NCI-H1694 treated with DMSO at 0.1 percent for 48 hours (cell line): ENCODE measurements around the gene PRF1.
"Not testable (repeated sequence)": the region's sequence is repeated elsewhere in the genome, so short reads cannot be mapped to it uniquely, and the experiment has no call there.

Source experiments
- DNase-seq: peaks from one replicate; lab custom pipeline; 2025; lab: John Stamatoyannopoulos, UW

Gene PRF1

DNA sequence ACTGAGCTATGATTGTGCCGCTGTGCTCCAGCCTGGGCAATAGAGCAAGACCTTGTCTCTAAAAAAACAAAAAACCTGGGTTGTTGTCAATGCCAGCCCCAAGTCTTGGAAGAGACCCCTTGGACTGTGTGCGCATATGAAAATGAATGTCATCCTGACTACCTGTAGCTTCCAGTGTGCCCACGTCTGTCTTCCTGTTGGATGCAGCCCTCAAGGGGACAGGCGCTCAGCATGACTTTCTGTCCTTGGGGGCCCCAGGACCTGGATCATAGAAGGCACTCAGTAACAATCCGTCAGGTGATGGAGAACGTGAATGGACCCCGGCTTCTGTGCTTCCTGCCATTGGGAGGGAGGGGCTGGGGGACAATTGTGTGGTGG lies 9.0 kb downstream of the PRF1 start:
- DNase-seq: no peak

DNA sequence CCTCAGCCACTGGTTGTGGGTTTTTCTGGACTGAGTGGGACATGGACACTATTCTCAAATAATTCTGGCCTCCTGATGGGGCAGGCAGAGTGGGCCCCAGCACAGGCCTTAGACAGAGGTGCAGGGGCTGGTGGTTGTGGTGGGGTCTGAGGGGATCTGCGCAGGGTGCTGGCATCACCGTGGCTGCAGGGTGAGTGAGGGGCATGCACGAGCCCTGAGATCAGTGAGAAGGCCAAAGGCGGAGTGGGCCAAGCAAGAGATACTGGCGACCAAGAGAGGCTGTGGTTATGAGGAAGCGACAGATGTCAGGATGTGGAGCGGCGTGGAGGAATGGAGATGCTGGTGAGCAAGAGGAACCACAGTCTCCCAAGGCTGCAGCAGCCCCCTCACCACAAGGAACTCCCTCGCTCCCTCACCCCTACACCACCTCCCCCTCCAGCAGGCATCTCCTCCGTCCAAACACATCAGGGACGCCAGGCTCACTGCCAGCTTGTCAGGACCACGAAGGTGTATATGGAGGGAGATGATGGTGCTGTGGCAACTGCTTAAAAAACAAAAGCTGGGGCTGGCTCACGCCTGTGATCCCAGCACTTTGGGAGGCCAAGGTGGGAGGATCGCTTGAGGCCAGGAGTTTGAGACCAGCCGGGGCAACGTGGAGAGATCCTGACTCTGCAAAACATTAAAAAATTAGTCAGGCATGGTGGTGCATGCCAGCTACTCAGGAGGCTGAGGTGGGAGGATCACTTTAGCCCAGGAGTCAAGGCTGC lies 9.6 kb downstream of the PRF1 start:
- DNase-seq: no peak

DNA sequence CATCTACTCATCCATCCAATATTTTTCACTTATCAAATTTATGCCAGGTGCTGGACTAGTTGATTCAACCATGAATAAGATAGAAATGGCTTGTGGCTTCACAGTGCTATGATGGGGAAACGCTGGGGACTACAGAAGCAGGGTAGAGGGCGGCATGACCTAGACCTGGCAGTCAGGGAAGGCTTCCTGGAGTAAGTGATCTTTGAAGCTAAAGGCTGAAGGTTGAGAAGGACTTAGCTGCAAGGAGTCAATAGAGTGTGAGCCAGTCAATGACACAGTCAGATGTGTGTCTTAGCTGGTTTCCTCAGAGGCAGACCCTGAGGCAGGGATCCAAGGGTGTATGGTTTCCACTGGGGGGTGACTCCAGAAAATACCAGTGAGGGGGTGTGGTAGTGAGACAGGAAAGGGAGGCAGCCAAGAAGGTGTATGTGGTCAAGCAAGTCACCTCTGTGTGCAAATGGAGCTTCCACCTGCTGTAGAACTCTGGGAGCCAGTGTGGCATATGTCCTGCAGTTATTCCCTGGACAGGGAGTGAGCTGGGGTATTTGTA lies 10.3 kb downstream of the PRF1 start:
- no peak for DNase-seq

DNA sequence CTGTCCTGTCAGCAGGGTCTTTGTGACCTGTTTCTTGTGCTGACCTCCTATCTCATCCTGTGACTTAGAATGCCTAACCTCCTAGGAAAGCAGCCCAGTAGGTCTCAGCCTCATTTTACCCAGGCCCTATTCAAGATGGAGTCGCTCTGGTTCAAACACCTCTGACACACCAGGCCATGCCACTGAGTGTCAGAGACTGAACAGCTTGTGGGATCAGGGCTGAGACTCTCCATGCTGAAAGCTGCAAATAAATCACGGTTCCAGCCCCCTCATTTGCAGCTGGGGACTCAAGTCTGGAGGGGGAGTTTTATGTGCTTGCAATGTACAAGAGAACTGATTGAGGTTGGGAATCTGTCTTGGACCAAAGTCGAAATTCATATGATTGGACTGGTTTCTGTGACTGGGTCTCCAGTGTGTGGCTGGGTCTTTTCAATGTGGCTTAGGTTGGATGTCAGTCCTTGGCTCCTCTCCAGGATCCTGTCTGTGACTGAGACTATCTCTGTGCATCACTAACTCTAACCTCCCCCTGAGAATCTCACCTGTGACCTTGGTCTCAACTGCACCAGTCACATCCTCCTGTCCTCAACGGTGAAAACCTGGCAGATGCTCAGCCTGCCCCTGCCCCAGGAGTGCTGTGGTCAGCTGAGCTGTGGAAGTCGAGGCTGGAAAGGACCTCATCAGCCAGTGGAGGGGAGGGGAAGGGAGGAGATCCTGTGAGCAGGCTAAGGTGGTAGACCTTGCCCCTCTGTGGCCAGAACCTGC lies 11.7 kb downstream of the PRF1 start:
- no peak for DNase-seq

DNA sequence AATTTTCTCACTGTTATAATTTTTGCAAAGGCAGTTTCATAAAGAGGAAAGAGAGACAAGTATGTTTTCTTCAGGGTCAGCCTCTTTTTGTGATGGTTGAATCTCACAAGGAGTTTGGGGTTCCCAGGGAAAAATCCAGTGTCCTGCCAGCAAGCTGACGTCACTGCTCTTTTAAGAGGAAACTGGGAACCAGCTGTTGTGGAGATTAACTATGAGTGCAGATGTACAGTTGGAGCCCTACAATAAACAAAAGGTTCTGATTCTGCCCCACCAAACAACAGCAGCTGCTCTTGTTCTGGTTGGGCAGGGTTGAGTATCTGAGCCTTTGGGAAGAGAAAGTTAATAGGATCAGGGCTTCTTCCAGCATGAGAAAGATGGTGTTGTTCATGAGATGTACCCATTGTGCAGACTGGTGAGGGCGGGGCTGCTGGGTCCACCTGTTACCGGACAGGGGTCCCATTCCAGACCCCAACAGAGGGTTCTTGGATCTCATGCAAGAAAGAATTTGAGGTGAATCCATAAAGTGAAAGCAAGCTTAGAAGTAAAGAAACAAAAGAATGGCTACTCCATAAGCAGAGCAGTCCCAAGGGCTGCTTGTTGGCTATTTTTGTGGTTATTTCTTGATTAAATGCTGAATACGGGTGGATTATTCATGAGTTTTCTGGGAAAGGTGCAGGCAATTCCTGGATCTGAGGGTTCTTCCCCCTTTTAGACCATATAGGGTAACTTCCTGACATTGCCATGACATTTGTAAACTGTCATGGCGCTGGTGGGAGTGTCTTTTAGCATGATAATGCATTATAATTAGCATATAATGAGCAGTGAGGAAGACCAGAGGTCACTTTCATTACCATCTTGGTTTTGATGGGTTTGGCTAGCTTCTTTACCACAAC lies 12.5 kb downstream of the PRF1 start:
- peak; percentile 24 for DNase-seq

DNA sequence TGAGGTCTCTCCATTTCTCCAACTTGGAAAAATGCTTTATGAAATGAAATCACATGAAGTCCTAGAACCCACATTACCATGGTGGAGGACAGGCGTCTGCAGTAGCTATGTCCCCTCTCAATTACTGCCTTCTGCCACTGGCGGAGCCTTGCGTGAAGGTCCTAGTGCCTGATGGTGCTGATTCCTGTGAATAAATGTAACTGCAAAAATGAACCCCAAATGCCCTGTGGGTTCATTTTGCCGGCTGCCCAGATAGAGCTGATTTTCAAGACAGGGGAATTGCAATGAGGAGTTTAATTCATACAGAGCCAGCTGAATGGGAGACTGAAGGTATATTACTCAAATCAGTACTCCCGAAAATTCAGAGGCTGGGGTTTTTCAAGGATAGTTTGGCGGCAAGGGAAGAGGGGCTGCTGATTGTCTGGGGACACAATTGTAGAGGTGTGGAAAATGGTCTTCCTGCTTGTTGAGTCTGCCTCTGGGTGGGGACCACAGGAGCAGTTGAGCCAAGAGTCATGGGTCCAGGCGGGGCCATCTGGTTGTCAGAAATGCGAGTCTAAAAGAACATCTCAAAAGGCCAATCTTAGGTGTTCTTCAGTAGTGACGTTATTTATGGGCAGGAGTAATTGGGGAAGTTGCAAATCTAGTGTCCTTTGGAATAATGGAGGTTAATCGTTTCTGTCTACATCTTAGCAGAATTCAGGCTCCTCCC lies 13.5 kb downstream of the PRF1 start:
- DNase-seq: no peak

DNA sequence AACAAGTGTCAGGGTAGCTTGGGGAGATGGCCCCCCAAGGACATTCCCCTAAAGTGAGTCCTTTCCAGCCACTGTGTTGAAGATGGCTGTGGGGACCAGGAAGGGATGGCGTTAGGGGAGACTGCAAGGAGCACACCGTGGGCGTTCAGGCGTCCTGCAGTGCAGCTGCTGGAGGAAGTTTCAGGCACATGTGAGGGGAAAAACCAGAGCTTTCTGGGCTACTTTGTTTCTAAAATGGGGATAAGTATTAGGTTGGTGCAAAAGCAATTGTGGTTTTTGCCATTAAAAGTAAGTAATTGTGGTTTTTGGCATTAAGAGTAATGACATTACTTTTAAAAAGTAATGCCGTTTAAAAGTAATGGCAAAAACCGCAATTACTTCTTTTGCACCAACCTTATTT lies 14.3 kb downstream of the PRF1 start:
- no peak for DNase-seq

DNA sequence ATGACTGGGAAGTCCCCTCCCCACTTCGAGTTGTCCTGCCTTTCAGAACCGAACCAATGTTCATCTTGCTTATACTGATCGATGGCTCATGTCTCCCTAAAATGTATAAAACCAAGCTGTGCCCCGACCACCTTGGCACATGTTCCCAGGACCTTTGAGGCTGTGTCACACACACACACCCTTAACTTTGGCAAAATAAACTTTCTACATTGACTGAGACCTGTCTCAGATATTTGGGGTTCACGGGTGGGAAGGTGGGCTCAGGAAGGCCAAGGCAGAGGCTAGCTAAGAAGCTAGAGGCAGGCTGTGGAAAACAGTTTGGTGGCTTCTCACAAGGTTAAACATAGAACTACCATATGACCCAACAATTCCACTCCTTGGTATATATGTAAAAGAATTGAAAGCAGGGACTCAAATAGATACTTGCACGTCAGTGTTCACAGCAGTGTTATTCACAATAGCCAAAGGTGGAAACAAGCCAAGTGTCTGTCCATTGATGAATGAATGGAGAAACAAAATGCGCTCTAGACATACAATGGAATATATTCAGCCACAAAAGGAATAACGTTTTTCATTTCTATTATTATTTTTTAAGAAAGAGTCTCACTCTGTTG lies 15.4 kb downstream of the PRF1 start:
- DNase-seq: no peak

DNA sequence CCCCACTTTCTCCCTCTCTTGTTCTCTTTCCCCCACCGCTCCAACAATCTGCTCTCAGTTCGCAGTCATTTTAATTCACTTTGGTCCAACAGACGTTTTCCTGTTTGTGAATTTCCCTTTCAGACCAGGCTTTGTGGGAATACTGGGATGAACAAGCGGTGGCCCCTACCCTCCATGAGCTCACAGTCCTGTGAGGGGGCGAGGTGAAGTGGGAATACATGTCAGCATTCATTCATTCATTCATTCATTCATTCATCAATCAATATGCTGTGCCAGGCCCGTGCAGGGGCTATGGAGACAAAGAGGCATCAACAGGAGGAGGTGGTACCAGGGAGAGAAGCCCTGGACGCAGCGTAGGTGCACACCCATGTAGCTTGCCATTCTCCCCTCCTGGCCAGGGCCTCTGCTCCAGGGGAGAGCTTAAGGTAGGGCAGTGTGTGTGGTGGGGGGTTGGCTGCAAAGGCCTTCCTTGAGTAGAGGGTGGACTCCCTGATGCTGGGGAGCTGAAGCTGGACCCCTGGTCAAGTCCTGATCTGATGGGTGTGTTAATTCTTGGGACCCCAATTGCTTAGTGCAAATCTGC lies 16.1 kb downstream of the PRF1 start:
- no peak for DNase-seq

DNA sequence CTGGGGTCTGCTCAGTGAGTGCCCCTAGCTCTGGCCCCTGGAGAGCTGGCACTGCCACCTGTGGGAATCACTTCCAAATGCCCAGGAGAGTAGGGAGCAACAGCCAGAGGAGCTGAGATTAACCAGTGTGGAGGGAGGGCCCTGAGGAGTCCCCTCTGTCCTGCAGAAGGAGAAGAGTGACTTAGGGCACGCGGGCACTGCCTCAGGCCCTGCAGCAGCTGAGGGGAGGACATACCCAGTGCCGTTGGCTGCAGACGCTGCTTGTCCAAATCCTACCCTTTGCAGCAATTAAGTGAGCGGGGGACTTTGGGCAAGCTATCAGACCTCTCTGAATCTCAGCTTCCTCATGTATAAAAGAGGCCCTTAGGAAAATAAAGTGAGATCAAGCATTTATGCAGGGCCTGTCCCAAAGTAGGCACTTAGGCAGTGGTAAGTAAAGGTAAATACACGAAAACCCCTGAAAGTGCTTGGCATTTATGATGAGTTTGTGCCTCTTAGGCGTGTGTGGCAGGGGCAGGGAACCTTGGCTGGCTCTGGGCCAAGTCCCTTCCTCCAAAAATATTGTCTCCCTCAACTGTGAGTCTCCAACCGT lies 16.9 kb downstream of the PRF1 start:
- DNase-seq: no peak

DNA sequence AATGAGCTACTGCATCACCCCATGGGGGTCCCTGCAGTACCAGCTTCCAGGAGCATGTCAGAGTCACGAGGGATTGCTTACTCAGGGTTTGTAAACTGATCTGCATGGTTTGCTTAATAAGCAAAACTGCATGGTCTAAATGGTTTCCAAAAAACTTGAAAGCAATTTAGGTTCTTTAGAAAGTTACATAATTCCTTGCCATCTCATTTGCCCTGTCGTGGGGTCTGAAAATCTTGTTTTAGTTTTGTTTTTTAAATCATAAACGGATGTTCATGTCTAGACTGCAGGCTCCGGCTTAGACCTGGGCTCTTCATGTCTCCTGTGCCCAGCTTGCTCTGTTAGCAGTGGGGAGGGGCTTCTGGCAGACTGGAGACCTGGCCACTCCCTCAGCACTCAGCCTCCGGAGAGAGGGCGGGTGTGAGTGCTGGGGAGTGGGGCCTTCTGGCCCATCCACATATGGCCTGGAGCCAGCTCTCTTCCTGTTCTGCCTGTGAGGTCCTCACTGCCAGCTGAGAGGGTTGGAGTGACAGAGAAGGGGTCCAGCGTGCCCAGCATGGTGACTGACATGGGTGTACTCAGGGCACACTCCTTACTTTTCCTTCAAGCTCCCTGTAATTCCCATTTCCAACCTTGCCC lies 17.5 kb downstream of the PRF1 start:
- peak; percentile 79 for DNase-seq

DNA sequence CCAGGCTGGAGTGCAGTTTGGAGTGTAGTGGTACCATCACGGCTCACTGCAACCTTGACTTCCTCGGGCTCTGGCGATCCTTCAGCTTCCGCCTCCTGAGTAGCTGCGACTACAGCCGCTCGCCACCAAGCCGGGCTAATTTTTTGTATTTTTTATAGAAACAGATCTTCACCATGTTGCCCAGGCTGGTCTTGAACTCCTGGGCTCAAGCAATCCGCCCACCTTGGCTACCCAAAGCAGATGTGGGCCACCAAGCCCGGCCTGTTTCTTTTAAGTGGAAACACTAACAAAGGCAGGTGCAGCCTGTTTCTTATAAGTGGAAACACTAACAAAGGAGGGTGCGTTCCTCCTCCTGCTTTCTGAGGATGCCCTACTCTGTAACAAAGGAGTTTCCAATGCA lies 18.2 kb downstream of the PRF1 start:
- DNase-seq: no peak

DNA sequence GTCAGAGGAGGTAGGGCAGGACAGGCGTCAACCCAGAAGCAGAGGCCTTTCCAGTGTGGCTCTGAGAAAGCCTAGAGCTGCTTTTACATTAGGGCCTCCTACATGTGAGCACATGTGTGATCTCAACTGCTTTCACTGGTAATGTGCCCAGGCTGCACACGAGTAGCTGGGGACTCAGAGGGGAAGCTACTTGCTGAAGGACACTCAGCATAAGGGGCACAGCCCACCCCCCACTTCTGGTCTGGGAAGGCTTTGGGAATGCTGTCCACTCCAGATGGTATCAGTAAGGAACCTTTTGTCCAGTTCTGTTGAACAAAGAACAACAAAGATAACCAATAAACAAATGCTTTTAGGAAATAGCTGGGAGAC lies 18.9 kb downstream of the PRF1 start:
- DNase-seq: no peak

DNA sequence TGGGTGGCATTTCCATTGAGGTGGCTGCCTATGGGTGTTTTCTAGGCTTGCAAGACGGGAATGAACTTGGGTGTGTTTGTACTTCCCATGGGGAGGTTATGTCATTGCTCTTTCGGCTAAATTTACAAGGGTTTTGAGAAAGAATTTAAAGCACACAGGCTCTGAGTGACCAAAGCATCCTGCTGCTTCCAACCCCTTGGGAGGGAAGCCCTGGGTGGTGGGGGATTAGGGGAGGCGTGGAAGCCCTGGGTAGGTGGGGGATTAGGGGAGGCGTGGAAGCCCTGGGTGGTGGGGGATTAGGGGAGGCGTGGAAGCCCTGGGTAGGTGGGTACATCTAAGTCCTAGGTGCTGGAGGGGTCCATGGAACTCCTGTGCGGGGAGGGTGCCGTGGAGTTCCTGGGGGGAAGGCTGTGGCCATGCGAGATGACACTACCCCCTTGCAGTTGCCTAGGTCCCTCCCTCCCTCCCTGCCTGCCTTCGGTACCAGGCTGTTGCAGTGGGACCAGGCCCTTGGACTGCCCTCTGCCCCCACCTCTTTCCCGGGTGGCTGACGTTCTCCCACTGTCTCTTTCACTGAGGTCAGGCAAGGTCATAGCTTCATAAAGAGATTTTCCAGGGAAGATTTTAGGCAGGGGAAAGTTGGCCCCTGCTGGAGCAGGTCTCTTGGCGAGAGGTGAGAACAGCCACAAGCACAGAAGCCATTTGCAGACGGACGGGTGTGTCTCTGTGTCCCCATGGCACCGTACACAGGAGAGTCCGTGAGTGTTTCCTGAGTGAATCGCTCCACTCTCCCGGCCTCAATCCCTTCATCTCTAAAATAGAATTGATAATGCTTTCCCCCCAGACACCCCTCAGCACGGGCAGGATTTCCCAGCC lies 19.5 kb downstream of the PRF1 start:
- no peak for DNase-seq

DNA sequence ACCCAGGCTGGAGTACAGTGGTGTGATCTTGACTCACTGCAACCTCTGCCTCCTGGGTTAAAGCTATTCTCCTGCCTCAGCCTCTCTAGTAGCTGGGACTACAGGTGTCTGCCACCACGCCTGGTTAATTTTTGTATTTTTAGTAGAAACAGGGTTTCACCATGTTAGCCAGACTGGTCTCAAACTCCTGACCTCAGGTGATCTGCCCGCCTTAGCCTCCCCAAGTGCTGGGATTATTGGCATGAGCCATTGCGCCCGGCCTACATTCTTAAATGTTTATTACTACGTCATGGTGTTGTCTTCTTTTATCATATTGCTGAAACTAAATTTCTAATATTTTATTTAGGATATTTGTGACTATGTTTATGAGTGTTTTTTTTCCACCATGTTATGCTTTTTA lies 21.4 kb downstream of the PRF1 start:
- not testable (repeated sequence) for DNase-seq

DNA sequence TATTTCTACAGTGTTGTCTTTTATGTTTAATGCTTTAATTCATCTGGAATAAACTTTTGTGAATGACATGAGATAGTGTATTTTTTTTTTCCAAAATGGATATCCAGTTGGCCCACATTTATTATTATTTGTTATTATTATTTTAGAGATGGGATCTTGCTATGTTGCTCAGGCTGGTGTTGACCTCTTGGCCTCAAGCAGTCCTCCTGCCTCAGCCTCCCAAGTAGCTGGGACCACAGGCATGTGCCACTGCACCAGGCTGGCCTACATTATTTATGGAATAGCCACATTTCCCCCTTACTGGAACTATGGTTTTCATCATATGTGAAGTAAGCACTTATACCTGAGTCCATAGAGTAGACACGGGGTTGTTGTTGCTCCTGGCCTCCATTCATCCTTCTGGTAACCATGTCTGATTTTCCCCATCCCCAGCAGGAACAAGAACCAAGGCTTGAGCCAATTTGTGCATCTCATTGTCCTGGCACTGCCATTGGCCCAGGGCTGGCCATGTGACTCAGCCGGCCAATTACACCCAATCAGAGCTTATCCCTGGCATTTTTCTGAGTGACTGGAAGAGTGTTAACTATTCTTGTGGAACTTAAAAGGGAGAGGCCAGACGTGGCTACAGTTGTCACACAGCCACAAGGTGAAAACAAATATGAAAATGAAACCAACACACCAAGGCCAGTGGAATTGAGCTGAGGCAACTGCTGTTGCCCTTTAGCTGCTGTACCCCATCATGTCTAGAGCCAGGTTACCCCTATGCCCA lies 23.1 kb downstream of the PRF1 start:
- DNase-seq: no peak

DNA sequence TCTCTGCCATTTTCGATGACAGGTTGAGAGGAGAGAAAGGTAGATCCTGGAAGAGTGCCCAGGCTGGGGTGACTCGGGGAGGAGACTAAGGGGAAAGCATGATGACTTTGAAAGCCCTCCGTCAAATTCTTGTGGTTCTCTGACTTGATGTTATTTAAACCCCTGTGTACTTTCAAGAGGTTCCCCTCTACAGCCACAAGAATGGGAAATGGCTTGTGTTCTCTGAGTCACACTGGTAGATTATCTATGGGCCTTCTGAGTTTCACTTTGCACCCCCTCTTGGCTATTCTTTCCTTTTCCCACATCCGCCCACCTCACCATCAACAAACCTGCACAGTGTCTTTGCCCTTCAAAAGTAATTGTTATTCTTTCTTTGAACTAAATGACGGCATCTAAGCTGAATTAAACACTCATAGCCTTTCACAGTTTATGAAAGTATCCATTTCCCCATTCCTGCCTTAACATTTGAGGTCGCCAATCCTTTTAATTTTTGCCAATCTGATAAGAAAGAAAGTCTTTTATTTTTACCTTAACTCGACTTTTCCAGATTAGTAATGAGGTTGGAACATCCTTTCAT lies 24.1 kb downstream of the PRF1 start:
- no peak for DNase-seq
